ENCODE data around the gene MAST4.

DNA sequence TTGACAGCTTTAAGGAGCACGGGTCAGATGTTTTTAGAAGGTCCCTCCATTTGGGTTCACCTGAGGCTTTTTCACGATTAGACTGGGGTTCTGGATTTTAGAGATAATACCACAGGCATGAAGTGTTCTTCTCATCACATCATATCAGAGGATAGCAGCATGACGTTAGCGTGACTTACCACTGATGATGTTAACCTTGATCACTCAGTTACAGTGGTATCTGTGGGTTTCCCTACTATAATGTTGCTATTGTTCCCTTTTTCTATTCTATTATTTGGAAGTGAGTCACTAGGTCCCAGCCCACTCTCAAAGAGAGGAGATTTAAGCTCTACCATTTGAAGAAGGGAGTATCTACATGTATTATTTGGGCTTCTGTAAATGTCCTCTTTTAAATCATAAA is 300.0 kb downstream of the MAST4 start:
- TF ChIP-seq CTCF (IDR thresholded peaks at IDR 0.05; ENCODE audit: insufficient read depth, low read length): no peak
- no peak for TF ChIP-seq GABPA (IDR thresholded peaks at IDR 0.05; ENCODE audit: low read depth)
